ENCODE results near the gene ZFAND2B.

Gene ZFAND2B

DNA sequence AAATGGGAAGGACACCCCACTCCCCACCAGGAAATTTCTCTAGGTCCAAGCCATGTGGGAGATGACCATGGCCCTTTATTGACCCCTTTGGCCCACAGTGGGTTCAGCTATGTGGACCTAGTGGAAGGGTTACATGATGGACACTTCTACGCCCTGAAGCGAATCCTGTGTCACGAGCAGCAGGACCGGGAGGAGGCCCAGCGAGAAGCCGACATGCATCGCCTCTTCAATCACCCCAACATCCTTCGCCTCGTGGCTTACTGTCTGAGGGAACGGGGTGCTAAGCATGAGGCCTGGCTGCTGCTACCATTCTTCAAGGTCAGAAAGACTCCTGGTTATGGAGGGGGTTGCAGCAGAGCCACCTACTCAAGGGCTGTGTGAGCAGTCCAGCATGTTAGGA lies 40.0 kb downstream of the ZFAND2B start:
- H3K27me3 ChIP-seq (ENCODE audit: insufficient read depth, poor library complexity, severe bottlenecking): no peaks in the 10 kb centered on the region
- no peak for ATAC-seq (ENCODE audit: low read depth)
- H3K4me3 ChIP-seq (ENCODE audit: severe bottlenecking): peak overlapping the region; percentile 50
- H3K36me3 ChIP-seq (ENCODE audit: low read depth): peaks cover 41% of the 10 kb centered on the region
- DNase-seq (ENCODE audit: low spot score): no peak
- H3K4me1 ChIP-seq (ENCODE audit: insufficient read depth, poor library complexity, severe bottlenecking): peaks cover 39% of the 10 kb centered on the region
- H3K27ac ChIP-seq (ENCODE audit: poor library complexity, severe bottlenecking): peak overlapping the region; percentile 97
- TF ChIP-seq, protein P1, sequence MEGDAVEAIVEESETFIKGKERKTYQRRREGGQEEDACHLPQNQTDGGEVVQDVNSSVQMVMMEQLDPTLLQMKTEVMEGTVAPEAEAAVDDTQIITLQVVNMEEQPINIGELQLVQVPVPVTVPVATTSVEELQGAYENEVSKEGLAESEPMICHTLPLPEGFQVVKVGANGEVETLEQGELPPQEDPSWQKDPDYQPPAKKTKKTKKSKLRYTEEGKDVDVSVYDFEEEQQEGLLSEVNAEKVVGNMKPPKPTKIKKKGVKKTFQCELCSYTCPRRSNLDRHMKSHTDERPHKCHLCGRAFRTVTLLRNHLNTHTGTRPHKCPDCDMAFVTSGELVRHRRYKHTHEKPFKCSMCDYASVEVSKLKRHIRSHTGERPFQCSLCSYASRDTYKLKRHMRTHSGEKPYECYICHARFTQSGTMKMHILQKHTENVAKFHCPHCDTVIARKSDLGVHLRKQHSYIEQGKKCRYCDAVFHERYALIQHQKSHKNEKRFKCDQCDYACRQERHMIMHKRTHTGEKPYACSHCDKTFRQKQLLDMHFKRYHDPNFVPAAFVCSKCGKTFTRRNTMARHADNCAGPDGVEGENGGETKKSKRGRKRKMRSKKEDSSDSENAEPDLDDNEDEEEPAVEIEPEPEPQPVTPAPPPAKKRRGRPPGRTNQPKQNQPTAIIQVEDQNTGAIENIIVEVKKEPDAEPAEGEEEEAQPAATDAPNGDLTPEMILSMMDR (IDR thresholded peaks at IDR 0.05; ENCODE audit: poor library complexity, severe bottlenecking): no peak
- no peaks in the 10 kb centered on the region for H3K9me3 ChIP-seq (ENCODE audit: severe bottlenecking)

DNA sequence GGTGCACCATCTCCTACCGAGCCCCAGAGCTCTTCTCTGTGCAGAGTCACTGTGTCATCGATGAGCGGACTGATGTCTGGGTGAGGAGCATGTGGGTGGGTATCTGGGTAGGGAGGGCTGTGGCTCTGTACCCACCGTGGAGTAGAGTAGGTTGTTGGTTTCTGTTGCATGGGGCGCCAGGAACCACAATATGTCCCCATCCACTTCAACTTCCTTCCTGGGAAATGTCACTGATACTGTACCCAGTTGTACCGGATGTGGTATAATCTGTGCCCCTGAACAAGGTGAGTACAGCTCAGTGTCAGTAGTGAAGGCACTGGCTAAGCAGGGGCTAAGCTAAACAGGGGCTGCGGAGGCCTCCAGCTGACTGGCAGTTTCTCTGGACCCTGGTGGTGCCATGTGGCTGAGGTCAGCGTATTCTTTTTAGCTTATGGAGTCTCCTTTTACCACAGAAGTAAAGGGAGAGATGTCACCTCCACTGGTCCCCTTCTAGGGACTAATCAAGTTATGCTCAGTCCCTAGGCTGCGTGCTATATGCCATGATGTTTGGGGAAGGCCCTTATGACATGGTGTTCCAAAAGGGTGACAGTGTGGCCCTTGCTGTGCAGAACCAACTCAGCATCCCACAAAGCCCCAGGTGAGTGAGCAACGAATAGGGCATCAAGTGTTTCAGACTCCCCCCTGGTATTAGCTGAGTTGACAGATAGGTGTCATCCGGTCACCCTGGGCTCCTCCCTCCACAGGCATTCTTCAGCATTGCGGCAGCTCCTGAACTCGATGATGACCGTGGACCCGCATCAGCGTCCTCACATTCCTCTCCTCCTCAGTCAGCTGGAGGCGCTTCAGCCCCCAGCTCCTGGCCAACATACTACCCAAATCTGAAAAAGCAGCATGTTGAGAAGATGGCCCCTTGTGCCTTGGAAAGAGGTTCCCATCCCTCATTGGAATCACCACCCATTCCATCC lies 41.4 kb downstream of the ZFAND2B start:
- Histone ChIP-seq H3K9me3 (ENCODE audit: severe bottlenecking) (no peaks in the 10 kb centered on the region), H3K4me1 (ENCODE audit: insufficient read depth, poor library complexity, severe bottlenecking) (peaks cover 47% of the 10 kb centered on the region), H3K27me3 (ENCODE audit: insufficient read depth, poor library complexity, severe bottlenecking) (no peaks in the 10 kb centered on the region), H3K27ac (ENCODE audit: poor library complexity, severe bottlenecking) (peak overlapping the region; percentile 97), H3K4me3 (ENCODE audit: severe bottlenecking) (no peak overlapping the region), H3K36me3 (ENCODE audit: low read depth) (peaks cover 48% of the 10 kb centered on the region)
- TF ChIP-seq, protein P1 (IDR thresholded peaks at IDR 0.05; ENCODE audit: poor library complexity, severe bottlenecking): no peak
- DNase-seq (ENCODE audit: low spot score) (no peak), ATAC-seq (ENCODE audit: low read depth) (no peak)

- no peaks in the 10 kb centered on the region for H3K9me3 ChIP-seq (ENCODE audit: severe bottlenecking)
- no peak overlapping the region for H3K4me3 ChIP-seq (ENCODE audit: severe bottlenecking)
- H3K27me3 ChIP-seq (ENCODE audit: insufficient read depth, poor library complexity, severe bottlenecking): no peaks in the 10 kb centered on the region
- H3K4me1 ChIP-seq (ENCODE audit: insufficient read depth, poor library complexity, severe bottlenecking): peaks cover 47% of the 10 kb centered on the region
- no peak for ATAC-seq (ENCODE audit: low read depth)
- peaks cover 48% of the 10 kb centered on the region for H3K36me3 ChIP-seq (ENCODE audit: low read depth)
- DNase-seq (ENCODE audit: low spot score): no peak
- TF ChIP-seq, protein P1 (IDR thresholded peaks at IDR 0.05; ENCODE audit: poor library complexity, severe bottlenecking): no peak
- H3K27ac ChIP-seq (ENCODE audit: poor library complexity, severe bottlenecking): peak overlapping the region; percentile 97
Measured at GRCh38 chr2:219248845-219249202, 42.2 kb downstream of the ZFAND2B start.

DNA sequence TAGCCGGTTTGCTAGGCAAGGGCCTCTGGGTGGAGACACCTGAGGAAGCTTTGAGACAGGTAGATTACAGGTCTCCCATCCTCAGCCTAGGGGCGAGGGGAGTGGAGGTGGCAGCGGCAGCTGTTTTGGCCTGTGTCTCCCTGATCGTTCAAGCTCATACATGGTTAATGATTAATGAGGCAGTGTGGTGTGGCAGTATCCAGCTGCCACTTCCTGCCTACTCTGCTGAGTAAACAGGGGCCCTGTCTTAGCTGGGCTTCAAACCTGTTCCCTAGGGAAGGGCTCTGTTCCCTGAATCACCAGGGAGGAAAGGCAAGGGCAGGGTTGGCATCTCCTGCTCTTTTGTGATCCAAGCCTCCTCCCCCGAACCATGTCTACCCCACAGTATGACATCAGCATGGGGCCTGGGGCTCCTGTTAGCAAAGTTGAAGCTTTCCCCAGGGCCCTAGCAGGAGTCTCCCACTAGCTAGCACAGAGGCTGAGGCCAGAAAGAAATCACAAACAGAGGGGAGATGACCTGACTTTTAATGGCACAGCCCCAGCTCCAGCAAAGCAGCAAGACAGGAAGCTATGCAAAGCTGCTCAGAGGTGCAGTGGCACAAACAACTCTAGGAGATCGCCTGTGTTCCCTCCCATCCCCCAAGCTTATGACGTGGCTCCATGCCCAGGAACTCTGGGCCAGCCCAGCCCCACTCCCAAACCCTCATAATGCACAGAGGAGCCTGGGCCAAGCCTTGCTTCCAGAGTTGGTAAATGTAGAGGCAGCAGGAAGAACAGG lies 42.8 kb downstream of the ZFAND2B start:
- ATAC-seq (ENCODE audit: low read depth) (peak; percentile 73), DNase-seq (ENCODE audit: low spot score) (peak; percentile 91)
- no peak overlapping the region for H3K4me3 ChIP-seq (ENCODE audit: severe bottlenecking)
- H3K27ac ChIP-seq (ENCODE audit: poor library complexity, severe bottlenecking): peak overlapping the region; percentile 97
- H3K36me3 ChIP-seq (ENCODE audit: low read depth): peaks cover 48% of the 10 kb centered on the region
- TF ChIP-seq, protein P1 (IDR thresholded peaks at IDR 0.05; ENCODE audit: poor library complexity, severe bottlenecking): peak; percentile 5
- peaks cover 47% of the 10 kb centered on the region for H3K4me1 ChIP-seq (ENCODE audit: insufficient read depth, poor library complexity, severe bottlenecking)
- no peaks in the 10 kb centered on the region for H3K27me3 ChIP-seq (ENCODE audit: insufficient read depth, poor library complexity, severe bottlenecking)
- no peaks in the 10 kb centered on the region for H3K9me3 ChIP-seq (ENCODE audit: severe bottlenecking)

Data from RWPE2 (cell line).